GM23338 (cell line): ENCODE data around the gene TAPBP. TPM values are rescaled to one million over a fixed set of nuclear protein-coding genes. Genes with fewer than 3 reads are reported as not detected.

ENCODE experiments used
- CREB1 ChIP-seq: fragments of 250-450 bp; sonication (Bioruptor Pico); IDR thresholded peaks from 2 replicates; pipeline ENCODE4 v1.5.0; 2020; ENCODE audit warnings: low read depth, mild to moderate bottlenecking, moderate library complexity
- CTCF ChIP-seq, 2 experiments: fragments of 200-600 bp in 1 of 2; sonication (generic) in 1 of 2; conservative IDR thresholded peaks; 2 replicates each; pipeline versions ENCODE4 v1.5.1 to v1.6.1; 2016 to 2017; ENCODE audit warnings: antibody characterized with exemption in 2 of 2, low read depth in 2 of 2, mild to moderate bottlenecking in 2 of 2, moderate library complexity in 1 of 2
- ETS1 ChIP-seq: IDR thresholded peaks from 2 replicates; pipeline ENCODE4 v1.6.1; 2016; ENCODE audit warnings: antibody characterized with exemption
- STAT1 ChIP-seq: IDR thresholded peaks from one replicate; pipeline ENCODE4 v1.6.1; 2016; ENCODE audit warnings: antibody characterized with exemption; ENCODE audit not compliant: unreplicated experiment
- ZNF114 ChIP-seq: fragments of 250-450 bp; sonication (Bioruptor Pico); IDR thresholded peaks from 2 replicates; pipeline ENCODE4 v1.5.0; 2020; ENCODE audit warnings: mild to moderate bottlenecking, moderate library complexity
- ZNF331 ChIP-seq: fragments of 250-450 bp; sonication (Bioruptor Pico); IDR thresholded peaks from 2 replicates; pipeline ENCODE4 v1.5.0; 2020; ENCODE audit warnings: low read depth, mild to moderate bottlenecking, moderate library complexity
- ZNF462 ChIP-seq: fragments of 250-450 bp; sonication (Bioruptor Pico); IDR thresholded peaks from 2 replicates; pipeline ENCODE4 v1.5.0; 2020; ENCODE audit warnings: mild to moderate bottlenecking, moderate library complexity
- polyA plus RNA-seq: library from polyadenylated mRNA; unstranded; fragments of >200 nt; fragmentation: Nextera tagmentation; extraction: Ambion mirVana; gene quantifications from 2 replicates; pipeline ENCODE4 v1.2.1, GENCODE V29; 2016
- total RNA-seq: library from RNA; depleted of rRNA; stranded (reverse); fragments of >200 nt; shearing (Covaris generic); gene quantifications from 2 replicates; pipeline ENCODE4 v1.2.3, GENCODE V29; 2014

TAPBP gene
- total and polyA plus RNA-seq, 2 experiments from 2014 or later, result 19.9 to 37.5 TPM

GRCh38 chr6:33316603-33317418 lies 2.9 kb upstream of the TAPBP start (continued):
- TF ChIP-seq ZNF462 (CRISPR knock-in tag) (no peak), CTCF (conservative IDR thresholded peaks at IDR 0.05; ENCODE audit: low read depth in 2 of 2) (no peak), CREB1 (CRISPR knock-in tag) (no peak), STAT1 (no peak), ZNF114 (no peak), ETS1 (no peak), ZNF331 (CRISPR knock-in tag) (no peak)
